NCI-H1092 treated with DMSO at 0.1 percent for 48 hours (cell line): ENCODE results near the gene AMPD3.

ENCODE experiments used
- DNase-seq: peaks from one replicate; lab custom pipeline; 2025; lab: John Stamatoyannopoulos, UW

Gene AMPD3

DNA sequence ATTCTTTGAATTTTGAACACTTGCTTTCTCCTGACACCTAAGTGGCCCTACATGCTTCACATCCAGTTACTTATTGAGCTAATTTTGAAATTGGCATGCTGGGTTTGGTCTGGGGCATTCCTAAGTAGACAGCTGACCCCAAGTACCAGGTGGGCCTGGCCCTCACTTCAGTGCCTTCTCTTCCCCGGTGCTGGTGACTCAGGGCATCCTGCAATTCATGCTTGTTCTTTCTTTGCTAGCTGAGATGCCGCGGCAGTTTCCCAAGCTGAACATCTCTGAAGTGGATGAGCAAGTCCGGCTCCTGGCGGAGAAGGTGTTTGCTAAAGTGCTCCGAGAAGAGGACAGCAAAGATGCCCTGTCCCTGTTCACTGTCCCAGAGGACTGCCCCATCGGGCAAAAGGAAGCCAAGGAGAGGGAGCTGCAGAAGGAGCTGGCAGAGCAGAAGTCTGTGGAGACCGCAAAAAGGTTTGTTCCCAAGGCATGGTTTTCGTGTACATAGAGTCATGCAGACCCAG, 6.3 kb downstream of the AMPD3 start:
- no peak for DNase-seq

DNA sequence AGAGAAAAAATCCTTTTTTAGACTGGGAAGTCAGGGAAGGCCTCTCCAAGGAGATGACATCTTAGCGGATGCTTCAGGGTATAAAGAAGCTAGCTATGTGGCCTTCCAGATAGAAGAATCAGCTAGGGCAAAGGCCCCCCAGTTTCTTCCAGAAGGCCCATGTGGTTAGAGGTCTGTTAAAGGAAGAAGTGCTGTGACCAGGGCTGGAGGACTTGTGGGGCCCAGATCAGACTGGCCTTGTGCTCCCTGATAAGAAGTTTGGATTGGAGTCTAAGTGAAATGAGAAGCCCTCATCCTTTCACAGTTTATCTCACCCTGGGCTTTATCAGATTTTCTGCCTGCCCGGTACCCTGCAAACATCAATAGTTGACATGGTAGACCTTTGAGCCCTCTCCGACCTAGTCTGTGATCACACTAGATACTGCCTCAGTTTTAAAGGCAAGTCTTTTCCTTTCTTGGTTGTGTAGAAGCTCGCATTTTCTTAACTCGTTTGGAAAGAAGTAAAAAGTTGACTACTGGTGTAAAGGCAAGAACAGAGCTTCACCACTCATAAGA, 7.8 kb downstream of the AMPD3 start:
- no peak for DNase-seq

DNA sequence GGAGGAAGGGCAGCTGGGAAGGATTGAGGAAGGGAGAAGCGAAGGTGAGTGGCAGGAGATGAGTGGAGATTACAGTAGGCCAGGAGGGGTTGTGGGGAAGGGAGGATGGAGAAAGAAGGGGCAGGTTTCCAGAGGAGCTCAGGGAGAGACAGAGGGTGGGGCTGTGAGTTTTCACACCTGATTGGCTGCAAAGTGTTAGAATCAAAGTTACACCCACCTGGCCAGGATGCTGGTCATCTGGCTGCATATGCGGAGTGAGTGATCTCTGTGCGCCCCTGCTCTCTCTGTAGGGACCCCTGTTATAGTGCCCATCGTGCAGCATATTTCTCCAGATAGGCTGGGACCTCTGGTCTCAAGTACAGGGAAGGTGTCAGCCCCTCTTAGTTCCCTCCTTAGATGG, 18.3 kb downstream of the AMPD3 start:
- no peak for DNase-seq

DNA sequence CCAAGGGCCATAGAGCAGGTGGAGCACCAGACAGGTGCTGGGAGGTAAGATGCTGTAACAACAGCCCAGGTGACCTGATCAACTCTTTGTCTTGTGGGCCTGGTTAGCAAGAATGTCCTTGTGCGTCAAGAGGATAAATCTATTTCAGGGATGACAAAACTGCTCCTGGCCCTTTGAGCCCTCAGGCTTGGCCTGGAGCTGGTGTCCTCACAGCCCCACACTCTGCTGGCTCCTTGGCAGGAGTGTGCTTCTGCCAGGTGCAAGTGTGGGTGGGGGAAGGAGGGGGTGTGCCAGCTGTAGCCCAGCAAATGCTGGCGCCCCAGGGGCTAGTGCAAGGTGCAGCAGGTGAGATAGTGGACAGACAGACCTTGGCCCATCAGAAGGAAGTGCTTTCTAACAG, 19.5 kb downstream of the AMPD3 start:
- no peak for DNase-seq

DNA sequence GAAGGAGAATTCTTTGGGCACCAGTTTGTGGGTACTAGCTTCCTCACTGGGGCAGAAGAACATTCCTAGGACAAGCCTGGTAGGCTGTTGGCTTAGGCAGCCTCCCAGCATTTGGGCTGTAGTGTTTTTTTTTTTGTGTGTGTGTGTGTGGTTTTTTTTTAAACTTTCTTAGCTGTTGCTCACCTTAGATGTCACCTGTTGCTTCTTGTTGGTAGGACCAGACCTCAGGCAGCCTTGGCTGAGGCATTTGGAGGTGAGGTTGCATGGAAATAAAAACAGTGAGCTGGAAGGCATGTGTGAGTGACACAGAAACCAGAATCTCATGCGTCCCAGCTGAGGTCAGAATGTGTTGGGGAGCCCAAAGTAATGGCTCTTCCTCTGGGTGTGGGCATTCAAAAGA, 21.3 kb downstream of the AMPD3 start:
- DNase-seq, result no peak

DNA sequence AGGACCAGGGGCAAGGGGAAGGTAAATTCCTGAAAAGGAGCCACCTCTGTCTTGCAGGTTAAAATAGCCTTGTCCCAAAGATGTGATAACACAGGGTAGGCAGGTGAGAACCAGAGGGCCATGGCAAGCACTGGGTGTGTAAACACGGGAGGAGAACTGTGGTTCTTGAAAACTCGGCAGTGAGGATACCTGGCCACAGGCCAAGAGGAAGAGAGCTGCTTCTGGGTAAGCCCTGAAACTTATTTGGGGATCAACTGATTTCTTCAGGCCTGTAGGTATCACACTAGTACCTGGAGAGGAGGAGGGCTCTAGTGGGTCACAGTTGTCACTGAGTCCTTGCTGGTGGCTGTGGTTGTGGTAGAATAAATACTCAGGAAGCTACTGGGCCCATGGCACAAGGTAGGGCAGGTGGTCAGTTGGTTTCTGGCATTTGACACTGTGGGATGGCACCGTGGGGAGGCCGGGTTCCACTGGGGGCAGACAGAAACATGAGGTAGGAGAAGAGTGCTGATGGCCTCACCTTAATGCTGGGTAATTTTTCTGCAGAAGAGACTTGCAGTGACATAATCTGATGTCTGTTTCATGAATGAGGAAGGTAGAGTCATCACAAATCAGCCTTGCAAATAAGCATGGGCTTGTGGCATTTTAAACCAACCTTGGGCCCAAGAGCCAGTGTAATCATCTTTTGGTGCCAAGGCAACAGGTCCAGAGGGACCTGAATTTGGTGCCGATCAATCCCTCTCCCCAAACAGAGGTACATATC, 22.0 kb downstream of the AMPD3 start:
- no peak for DNase-seq

DNA sequence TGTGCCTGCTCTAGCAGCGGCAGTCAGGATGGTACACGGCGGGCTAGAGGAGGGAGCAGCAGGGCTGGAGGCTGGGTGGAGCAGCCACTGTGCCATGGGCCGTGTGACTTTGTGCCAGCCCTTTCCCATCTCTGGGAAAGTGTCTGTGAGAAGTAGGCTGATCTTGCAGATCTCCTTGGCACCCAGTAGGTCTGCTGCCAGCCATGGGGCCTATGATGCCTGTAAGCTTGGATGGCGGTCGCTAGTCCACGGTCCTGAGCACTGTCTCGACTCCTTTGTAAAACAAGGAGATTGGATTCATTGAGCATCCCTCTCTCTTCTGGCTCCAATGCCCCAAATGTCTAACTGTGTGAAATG, 22.6 kb downstream of the AMPD3 start:
- no peak for DNase-seq

DNA sequence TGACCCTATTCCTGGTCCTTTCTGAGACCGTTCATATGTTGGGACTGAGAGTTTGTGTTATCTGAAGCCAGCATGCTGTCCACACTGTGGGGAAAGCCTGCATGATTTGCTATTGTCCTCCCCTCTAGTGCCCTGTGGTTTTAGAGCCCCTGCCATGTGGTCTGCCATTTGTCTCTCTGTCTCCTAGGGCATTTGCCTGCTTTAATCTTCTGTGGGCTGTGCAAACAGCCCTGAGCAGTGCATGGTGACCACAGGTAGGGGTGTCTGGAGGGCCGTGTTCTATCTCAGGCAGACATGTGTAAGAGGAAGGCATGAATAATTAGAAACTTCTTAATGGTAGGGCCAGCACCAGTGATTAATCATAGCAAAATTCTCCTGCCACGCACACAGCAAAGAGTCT, 23.0 kb downstream of the AMPD3 start:
- no peak for DNase-seq

DNA sequence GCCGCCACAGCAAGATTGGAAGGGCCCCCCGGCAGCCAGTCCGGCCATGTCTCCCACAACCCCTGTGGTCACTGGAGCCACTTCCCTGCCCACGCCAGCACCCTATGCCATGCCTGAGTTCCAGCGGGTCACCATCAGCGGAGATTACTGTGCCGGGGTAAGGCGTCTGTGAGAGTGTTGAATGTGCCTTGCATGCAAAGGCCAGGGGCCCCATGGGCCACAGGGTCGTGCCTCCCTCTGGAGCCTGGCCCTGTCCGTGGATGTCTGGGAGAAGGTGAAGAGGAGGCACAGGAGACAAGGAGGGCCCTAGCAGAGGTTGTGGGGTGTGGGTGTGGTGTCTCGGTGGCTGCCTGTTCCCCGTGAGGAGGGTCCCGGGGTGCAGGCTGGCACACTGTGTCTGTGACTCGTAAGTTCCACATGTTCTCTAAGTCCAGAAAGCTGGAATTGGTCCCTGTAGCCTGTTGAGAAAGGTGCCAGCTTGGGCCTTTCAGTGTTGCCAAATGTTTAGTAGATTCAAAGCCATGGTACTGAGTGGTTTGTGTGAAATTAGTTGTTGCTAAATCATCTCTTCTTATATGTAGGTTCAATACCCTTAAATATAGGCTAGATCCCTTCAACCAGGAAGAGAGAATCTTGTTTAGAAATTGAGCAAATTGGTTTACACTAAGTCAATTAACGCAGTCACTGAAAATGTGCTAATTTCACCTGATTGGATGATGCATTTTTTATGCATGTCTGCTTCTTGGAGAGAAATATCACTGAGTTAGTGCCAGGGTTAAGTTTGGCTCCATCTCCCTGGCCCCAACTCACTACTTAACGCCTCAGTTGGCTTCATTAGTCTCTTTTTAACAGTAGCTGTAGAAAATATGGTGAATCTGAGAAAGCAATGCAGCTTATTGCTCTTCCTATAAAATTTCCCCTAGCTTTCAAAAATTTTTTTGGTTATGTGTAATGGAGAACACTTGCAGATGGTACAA, 23.8 kb downstream of the AMPD3 start:
- DNase-seq, result no peak

DNA sequence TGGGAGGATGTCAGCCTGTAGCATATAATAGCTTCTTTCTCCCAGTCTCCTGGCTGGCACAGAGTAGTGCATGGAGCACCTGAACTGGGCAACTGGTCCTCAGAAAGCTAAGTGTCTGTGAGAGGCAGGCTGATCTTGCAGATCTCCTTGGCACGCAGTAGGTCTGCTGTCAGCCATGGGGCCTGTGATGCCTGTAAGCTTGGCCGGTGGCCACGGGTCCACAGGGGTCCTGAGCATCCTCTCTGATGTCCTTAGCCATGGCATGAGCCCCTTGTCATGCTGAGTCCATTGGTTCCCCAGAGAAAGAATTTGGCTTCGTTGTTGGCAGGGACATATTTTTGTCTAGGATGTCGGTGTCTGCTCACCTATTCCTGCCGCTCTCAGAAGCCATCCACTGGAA, 25.0 kb downstream of the AMPD3 start:
- DNase-seq, result no peak

DNA sequence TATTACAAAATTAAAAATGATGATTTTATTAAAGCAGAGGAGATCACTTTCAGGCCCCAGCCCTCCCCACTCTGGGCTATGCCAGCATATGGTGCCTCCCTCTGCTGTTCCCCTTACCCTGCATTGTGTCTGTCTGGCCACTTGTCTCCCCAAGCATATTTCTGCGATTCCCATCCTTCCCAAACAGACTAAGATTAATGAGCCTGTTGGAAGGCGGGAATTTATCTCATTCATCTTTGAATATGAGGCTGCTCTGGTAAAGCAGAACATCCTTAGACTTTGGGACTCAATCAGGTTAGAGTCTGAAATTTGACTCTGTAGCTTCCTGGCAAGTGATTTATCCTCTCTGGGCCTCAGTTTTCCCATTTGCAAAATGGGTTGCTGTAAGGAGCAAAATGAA, 25.7 kb downstream of the AMPD3 start:
- no peak for DNase-seq

DNA sequence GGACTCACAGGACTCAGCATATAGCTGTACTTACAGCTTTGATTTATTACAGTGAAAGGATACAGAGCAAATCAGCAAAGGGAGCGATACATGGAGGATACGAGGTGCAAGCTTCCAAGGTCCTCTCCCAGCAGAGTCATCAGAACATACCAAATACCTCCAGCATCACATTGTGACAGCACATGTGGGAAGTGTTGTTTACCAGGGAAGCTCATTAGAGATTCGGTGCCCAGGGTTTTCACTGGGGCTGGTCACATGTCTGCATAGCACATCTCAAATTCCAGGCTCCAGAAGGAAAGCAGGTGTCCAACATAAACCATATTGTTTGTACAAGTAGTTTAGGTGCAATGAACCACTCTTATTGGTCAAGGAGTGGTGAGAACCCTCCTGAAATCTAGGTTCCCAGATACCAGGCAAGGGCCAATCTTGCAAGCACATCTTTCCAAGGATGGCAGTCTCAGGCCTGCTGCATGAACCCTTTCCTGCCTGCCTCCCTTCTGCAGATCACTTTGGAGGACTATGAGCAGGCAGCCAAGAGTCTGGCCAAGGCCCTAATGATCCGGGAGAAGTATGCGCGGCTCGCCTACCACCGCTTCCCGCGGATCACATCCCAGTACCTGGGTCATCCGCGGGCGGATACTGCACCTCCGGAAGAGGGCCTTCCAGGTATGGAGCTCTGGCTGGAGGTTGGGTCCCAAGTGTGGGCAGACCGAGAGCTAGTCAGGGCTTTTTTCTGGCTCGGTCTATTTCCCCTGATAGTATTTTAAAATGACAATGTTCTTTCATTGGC, 26.7 kb downstream of the AMPD3 start:
- no peak for DNase-seq

DNA sequence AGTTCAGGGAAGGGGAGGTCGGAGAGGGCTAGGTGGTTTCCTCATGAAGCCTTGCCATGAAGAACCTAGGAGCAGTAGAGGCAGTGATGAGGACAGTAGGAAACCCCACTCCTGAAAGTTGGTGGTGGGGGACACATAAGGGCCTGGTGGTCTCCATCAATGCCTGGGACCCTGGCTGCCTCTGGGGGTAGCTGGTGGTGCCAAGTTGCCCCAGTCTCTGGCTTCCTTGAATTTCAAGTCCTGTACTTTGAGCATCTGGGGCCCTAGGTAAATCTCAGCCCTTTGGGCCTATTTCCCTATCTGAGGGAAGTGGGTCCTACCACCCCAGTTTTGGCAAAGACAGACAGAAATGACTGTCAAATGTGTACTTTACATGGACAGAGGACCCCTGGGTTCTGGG, 28.1 kb downstream of the AMPD3 start:
- DNase-seq, result no peak

DNA sequence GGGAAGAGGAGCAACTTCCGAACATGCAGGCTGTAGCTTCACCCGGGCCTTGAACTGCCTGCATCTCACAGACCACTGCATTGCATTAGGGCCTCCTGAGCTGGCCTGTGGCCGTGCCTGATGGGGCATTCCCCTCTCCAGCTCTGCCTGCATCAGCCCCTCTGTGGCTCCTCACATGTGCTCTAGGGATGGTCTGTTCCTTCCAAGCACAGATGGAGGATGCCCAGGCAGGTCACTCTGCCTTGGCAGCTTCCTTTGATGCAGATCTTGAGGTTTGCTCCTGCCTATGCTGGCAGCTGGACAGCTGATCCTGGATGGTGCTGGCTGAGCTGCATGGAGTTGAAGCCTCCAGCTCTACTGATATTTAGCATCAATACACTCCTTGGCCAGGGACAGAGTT, 28.5 kb downstream of the AMPD3 start:
- DNase-seq, result no peak

DNA sequence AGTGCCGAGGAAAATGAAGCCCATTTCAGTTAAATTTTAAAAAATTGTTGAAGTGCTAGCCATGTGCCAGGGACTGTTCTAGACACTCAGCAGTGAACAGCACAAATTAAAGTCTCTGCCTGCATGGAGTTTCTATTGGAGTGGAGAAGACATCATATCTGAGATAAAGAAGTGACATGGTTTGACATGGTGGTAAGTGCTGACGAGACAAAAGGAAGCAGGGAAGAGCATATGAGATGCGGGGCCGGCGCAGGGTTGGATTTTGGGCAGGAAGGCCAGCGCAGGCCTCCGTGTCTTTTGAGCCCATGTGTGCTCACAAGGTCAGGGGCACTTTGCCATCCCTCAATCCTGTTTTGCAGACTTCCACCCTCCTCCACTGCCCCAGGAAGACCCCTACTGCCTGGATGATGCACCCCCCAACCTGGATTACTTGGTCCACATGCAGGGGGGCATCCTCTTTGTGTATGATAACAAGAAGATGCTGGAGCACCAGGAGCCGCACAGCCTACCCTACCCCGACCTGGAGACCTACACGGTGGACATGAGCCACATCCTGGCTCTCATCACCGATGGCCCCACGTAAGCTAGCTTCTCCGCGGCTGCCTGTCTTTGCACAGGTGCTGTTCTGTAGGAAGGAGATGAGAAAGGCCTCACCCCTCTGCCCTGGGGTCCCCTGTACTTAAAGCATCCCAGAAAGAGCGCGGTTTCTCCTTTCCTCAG, 29.6 kb downstream of the AMPD3 start:
- no peak for DNase-seq

DNA sequence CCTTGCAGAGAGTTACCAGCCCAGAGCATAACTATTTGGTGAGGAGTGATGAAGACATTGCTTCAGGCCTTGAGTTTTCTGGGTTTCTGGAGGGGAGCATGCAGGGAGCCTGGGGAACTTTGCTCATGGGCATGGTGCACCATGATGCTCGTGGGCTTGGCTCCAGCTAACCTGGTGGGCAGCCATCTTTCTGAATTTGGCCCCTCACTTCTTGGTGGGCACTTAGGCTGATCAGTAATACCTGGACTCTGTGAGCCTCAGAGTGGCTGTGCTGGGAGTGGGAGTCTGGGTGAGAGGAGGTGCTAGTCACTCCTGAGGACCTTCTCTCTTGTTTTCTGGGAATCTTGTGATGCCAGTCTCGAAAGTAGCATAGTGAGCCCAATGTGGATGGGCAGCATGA, 30.6 kb downstream of the AMPD3 start:
- no peak for DNase-seq

DNA sequence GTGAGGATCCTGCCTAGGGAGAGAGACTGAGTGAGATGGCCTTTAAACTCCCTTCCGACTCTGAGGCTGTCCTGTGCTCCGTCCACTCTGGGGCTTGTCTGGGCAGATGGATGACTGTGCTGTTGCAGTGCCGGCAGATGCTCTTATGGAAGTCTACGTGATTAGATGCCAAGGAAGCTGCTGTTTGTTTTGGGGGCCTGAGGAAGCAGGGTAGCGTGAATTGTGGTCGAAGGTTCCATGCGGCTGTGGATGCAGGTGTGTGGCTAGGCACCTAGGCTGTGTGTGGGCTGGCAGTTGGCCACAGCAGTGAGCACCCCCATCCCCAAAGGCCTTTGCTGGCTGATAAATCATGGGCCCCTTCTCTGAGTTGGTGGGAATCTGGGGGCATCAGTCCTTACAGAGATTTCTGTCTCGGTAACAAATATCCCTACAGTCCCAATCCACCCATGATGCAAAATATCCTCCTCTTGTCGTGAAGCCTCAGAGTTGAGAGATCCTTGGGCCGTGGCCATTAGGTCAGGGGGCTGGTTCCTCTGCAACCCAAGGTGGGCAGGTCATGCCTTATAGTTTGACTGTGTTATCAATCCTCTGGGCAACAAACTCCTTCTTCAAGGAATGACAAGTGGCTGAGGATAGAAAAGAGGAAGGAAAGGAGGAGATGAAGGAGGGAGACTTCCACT, 31.2 kb downstream of the AMPD3 start:
- no peak for DNase-seq

DNA sequence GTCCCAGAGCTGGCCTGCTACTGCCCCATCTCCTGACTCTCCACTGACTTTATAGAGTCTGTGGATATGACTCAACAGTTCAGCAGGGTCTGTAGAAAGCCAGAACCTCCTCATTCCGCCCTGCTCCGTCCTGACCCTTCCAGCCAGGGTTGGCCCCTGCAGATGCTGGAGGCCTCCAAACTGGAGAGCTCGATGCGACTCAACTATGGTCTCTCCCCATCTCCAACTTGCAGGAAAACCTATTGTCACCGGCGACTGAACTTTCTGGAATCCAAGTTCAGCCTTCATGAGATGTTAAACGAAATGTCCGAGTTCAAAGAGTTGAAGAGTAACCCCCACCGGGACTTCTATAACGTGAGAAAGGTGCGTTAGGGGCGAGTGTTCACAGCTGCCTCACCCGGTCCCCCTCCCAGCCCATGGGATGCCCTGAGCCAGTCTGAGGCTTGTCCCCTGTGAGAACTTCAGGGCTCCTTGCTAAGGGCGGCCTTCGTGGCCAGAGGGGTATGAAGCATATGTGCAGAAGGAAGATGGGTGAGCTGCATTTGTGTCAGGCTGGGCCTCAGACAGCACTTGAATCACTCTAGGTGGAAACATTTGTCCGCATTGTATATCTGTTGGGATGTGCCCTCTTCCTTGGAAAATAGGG, 32.1 kb downstream of the AMPD3 start:
- no peak for DNase-seq

DNA sequence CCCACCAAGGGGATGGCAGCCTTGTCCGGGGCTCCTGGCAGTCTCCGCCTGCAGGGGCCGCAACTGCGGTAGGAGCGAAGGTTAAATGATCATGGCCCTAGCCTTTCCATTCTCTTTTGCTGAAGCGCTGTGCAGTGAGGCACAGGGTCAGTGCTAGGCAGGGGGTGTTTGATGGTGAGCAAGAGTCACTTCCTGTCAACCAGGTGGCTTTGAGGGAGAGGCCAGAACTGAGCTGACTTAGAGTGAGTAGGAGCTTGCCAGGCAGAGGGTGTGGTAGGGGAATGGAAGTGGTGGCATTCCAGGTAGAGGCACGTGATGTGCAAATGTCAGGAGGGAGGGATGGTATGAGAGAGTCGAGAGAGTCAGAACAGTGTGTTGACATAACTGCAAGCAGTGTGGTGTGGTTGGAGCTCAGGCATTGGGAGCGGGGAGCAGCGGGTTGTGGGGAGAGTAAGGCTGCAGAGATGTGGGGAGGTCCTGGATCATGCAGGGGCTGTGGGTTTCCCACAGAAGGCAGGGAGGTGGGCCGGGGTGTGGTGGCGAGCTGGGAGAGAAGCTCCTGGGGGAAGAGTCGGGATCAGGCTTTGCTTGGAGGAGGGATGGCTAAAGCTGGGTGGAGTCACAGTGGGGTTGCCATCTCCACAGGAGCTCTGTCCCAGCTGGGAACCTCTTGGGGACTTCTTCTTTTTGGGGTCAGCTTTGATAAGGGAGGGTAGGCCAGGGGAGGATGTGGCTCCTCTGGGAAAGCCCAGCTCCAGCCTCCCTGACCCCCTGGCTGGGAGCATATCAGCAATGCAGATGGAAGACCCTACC, 33.3 kb downstream of the AMPD3 start:
- no peak for DNase-seq
